Measurements from ENCODE around the gene CHCT1. TPM values are rescaled to one million over a fixed set of nuclear protein-coding genes. Genes with fewer than 3 reads are reported as not detected.

CHCT1 gene
- polyA plus RNA-seq, 1 of the 3 experiments (the other 2 are of a cell fraction), result not detected

DNA sequence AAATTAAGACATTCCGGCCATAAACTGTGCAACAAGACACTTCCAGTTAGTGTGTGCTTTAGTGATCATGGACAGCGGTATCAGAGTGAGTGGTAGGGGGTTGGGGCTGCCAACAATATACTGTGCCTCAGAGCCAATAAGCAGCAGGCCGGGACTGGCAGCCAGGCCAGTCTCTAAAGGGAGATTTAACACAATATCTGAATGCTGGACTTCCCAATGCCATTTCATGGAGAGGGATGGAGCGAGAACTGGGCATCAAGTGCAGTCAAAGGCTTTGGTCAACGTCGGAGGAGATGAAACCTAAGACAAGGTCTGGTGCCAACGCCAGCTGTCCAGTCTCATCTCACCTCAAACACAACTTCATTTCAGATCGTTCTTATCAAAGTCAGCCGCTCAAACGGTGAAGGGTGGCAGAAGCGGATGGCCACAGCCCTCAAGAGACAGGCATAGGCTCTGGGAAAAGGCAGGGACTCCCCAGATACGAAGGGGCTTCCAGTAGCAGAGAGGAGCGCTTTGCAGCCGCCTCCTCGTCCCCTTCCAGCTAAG, 31.3 kb upstream of the CHCT1 start:
- peaks cover 20 to 27% of the 10 kb centered on the region in 2 experiments for H3K4me1 ChIP-seq (ENCODE audit: control insufficient read depth in 1 of 2, insufficient read depth in 2 of 2, low read depth in 1 of 2, low read length in 1 of 2)
- peaks cover 40% of the 10 kb centered on the region for H4K20me1 ChIP-seq (ENCODE audit: insufficient read depth)
- peak overlapping the region; percentile 76 for H3K4me2 ChIP-seq
- H3K9me3 ChIP-seq, result no peaks in the 10 kb centered on the region
- 0 out of 2 replicates have a peak overlapping the region, but pooled peaks have one; percentile 15 for H2AFZ ChIP-seq (ENCODE audit: low read depth)
- no peaks in the 10 kb centered on the region for H3K27me3 ChIP-seq (ENCODE audit: insufficient read depth)
- ChIA-PET CTCF (interaction anchor here (0.9 to 2.7 kb wide), 5 partner anchors 30 to 248 kb away, joined by 3 to 13 read pairs (median 3); no protein-coding TSS in a partner anchor), POLR2A (interaction anchor here (0.9 to 1.3 kb wide), 4 partner anchors 7 to 28 kb away, joined by 3 to 6 read pairs (median 4); no protein-coding TSS in a partner anchor)
- H3F3A ChIP-seq (replicated peaks; ENCODE audit: insufficient read depth), result peaks cover 21% of the 10 kb centered on the region
- 5% methylated on average over 15 of the region's 15 CpGs for WGBS (ENCODE audit: low lambda C conversion rate)
- peak overlapping the region; percentile 92 for H3K9ac ChIP-seq
- DNase-seq, result peak; percentile 77
- H3K36me3 ChIP-seq (replicated peaks in 1 of 2; ENCODE audit: control insufficient read depth in 1 of 2, insufficient read depth in 2 of 2, low read length in 1 of 2), result no peaks in the 10 kb centered on the region
- peak overlapping the region; percentile 65 to 86 for H3K4me3 ChIP-seq (ENCODE audit: low read depth in 2 of 2, low read length in 1 of 2)
- peaks cover 57% of the 10 kb centered on the region for H3K79me2 ChIP-seq (ENCODE audit: insufficient read depth)
- no peaks in the 10 kb centered on the region for H3K9me2 ChIP-seq
- peak overlapping the region; percentile 98 to 99 for H3K27ac ChIP-seq (ENCODE audit: low read depth in 2 of 2, low read length in 1 of 2)
- TF ChIP-seq NRF1 (IDR thresholded peaks at IDR 0.05; ENCODE audit: low read depth, low read length) (no peak), SIN3A (IDR thresholded peaks at IDR 0.05; ENCODE audit: borderline replicate concordance, low read depth, low read length) (0 out of 2 replicates have a peak, but pooled peaks have one; percentile 34), ELF1 (IDR thresholded peaks at IDR 0.05) (no peak), TAF1 (IDR thresholded peaks at IDR 0.05; ENCODE audit: borderline replicate concordance, low read depth, low read length) (peak; percentile 34; the same call in 1 of the 2 replicates), GATA2 (CRISPR knock-in tag; IDR thresholded peaks at IDR 0.05) (peak; percentile 43; the same call in 1 of the 2 replicates), RAD21 (IDR thresholded peaks at IDR 0.05; ENCODE audit: low read length) (peak; percentile 37), TCF12 (IDR thresholded peaks at IDR 0.05) (peak; percentile 29; the same call in 1 of the 2 replicates), SMC3 (IDR thresholded peaks at IDR 0.05; ENCODE audit: low read depth, low read length) (0 out of 2 replicates have a peak, but pooled peaks have one; percentile 20), MXI1 (IDR thresholded peaks at IDR 0.05; ENCODE audit: low read depth, low read length) (peak; percentile 73; the same call in 1 of the 2 replicates), CHD2 (IDR thresholded peaks at IDR 0.05; ENCODE audit: low read length, partially characterized antibody) (peak; percentile 36)
- TF ChIP-seq, protein P1, sequence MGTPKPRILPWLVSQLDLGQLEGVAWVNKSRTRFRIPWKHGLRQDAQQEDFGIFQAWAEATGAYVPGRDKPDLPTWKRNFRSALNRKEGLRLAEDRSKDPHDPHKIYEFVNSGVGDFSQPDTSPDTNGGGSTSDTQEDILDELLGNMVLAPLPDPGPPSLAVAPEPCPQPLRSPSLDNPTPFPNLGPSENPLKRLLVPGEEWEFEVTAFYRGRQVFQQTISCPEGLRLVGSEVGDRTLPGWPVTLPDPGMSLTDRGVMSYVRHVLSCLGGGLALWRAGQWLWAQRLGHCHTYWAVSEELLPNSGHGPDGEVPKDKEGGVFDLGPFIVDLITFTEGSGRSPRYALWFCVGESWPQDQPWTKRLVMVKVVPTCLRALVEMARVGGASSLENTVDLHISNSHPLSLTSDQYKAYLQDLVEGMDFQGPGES (IDR thresholded peaks at IDR 0.05; ENCODE audit: low read depth, low read length), result no peak
- TF ChIP-seq, protein P2, sequence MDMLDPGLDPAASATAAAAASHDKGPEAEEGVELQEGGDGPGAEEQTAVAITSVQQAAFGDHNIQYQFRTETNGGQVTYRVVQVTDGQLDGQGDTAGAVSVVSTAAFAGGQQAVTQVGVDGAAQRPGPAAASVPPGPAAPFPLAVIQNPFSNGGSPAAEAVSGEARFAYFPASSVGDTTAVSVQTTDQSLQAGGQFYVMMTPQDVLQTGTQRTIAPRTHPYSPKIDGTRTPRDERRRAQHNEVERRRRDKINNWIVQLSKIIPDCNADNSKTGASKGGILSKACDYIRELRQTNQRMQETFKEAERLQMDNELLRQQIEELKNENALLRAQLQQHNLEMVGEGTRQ (IDR thresholded peaks at IDR 0.05; ENCODE audit: borderline replicate concordance, low read depth, low read length), result no peak
- TF ChIP-seq, protein P3, sequence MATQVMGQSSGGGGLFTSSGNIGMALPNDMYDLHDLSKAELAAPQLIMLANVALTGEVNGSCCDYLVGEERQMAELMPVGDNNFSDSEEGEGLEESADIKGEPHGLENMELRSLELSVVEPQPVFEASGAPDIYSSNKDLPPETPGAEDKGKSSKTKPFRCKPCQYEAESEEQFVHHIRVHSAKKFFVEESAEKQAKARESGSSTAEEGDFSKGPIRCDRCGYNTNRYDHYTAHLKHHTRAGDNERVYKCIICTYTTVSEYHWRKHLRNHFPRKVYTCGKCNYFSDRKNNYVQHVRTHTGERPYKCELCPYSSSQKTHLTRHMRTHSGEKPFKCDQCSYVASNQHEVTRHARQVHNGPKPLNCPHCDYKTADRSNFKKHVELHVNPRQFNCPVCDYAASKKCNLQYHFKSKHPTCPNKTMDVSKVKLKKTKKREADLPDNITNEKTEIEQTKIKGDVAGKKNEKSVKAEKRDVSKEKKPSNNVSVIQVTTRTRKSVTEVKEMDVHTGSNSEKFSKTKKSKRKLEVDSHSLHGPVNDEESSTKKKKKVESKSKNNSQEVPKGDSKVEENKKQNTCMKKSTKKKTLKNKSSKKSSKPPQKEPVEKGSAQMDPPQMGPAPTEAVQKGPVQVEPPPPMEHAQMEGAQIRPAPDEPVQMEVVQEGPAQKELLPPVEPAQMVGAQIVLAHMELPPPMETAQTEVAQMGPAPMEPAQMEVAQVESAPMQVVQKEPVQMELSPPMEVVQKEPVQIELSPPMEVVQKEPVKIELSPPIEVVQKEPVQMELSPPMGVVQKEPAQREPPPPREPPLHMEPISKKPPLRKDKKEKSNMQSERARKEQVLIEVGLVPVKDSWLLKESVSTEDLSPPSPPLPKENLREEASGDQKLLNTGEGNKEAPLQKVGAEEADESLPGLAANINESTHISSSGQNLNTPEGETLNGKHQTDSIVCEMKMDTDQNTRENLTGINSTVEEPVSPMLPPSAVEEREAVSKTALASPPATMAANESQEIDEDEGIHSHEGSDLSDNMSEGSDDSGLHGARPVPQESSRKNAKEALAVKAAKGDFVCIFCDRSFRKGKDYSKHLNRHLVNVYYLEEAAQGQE (IDR thresholded peaks at IDR 0.05; ENCODE audit: low read depth, low read length), result peak; percentile 64; the same call in 1 of the 2 replicates
- TF ChIP-seq, protein P4, sequence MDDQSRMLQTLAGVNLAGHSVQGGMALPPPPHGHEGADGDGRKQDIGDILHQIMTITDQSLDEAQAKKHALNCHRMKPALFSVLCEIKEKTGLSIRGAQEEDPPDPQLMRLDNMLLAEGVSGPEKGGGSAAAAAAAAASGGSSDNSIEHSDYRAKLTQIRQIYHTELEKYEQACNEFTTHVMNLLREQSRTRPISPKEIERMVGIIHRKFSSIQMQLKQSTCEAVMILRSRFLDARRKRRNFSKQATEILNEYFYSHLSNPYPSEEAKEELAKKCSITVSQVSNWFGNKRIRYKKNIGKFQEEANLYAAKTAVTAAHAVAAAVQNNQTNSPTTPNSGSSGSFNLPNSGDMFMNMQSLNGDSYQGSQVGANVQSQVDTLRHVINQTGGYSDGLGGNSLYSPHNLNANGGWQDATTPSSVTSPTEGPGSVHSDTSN (IDR thresholded peaks at IDR 0.05), result peak; percentile 25
- TF ChIP-seq, protein P5, sequence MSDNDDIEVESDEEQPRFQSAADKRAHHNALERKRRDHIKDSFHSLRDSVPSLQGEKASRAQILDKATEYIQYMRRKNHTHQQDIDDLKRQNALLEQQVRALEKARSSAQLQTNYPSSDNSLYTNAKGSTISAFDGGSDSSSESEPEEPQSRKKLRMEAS (IDR thresholded peaks at IDR 0.05; ENCODE audit: low read depth), result peak; percentile 63; the same call in 1 of the 2 replicates
